NK-92 treated with Interleukin-12 subunit alpha and Interleukin-12 subunit beta, amount 100 ng/mL, for 24 hours (cell line): Measurements from ENCODE around the gene MYL4.
"Not testable (repeated sequence)": the region's sequence is repeated elsewhere in the genome, so short reads cannot be mapped to it uniquely, and the experiment has no call there.

Experiments
- DNase-seq: peaks from one replicate; lab custom pipeline; 2025; lab: John Stamatoyannopoulos, UW

MYL4 gene

DNA sequence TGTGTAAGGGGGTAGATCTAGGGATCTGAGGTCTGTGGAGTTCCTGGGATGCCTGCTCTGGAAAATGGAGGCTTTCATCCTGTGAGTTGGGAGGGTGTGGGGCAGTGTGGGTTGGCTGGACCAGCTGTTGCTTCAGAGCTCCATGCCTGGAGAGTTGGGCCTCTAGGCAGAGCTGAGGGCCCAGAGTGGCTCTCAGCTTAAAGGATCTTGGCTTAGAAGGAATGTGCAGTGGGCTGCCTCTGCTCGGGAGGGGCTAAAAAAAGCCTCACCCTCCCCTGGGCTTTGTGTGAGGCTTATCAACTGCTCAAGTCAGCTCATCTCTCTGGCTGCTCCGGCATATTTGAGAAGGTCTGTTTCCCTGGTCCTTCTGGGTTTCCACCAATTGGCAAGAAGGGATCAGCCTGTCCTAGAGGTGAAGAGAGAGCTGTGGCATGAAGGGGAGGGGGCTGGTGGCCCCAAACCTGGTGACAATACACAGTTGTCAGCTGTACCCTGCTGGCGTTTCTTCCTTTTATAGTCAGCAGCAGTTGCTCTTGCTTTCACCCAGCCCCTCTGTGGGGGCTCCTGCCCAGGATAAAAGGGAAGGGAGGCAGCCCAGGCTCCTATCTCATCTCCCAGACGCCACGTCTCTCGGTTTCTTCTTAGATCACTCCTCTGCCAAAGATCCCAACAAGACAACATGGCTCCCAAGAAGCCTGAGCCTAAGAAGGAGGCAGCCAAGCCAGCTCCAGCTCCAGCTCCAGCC is at the start of gene MYL4:
Gene MYL4, plus strand, starts transcription at position 605 of the 745 bp plus-strand sequence. Its CDS starts 75 bp downstream, at position 680.
- DNase-seq, result no peak

DNA sequence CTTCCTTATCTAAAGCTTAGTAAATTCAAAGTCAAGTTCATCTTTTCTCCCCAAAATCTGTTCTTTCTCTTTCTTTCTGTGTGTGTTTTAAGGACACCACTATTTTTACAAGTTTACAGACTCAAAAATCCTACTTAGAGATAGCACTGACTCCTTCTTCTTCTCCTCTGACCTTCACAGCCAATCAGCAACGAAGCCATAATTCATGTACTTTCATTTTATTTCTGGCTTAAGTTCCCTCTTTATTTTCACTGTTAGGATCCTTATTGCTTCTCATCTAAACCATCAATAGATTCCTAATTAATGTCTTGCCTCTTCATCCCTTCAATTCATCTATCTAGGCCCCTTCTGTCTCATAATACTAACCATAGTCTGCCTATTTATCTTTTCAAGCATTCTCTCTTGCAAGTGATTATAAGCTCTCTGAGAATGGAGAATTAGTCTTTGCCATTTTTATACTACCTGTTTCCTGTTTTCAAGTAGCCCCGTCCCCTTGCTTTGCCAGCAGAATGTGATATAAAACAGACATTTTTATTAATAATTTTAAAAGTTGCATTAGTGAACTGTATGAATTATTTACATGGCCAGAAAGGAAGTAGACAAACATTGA is 47.0 kb upstream of the MYL4 start:
- no peak for DNase-seq

DNA sequence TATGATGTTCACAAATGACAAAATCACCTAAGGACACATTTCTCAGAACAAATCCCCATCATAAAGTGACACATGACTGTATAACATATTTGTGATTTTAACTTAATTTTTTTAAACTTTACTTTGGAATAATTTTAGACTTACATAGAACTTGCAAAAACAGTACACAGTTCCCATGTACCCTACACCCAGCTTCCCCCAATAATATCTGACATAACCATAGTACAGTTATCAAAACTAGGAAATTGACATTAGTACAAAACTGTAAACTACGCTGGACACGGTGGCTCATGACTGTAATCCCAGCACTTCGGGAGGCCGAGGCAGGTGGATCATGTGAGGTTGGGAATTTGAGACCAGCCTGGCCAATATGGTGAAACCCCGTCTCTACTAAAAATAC is 44.9 kb upstream of the MYL4 start:
- no peak for DNase-seq

DNA sequence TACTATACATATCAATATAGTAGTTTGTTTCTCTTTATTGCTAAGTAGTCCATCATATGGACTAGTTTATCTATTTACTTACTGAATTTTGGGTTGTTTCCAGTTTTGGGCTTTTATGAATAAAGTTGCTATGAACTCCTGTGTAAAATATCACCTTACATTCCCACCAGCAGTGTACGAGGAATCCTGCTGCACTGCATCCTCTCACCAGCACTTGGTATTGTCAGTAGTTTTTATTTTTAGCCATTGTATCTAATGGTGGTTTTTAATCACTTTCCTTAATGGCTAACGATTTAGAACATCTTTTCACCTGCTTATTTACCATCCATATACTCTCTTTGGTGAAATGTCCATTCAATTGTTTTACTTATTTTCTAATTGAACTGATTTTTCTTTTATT is 44.0 kb upstream of the MYL4 start:
- DNase-seq, result no peak

DNA sequence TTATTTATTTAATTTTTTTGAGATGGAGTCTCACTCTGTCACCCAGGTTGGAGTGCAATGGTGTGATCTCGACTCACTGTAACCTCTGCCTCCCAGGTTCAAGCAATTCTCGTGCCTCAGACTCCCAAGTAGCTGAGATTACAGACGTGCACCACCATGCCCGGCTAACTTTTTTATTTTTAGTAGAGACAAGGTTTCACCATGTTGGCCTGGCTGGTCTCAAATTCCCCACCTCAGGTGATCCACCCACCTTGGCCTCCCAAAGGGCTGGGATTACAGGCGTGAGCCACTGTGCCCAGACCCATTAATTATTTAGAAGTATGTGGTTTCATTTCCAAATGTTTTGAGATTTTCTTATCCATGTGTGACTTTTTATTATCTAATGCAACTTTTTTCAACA is 42.3 kb upstream of the MYL4 start:
- not testable (repeated sequence) for DNase-seq

DNA sequence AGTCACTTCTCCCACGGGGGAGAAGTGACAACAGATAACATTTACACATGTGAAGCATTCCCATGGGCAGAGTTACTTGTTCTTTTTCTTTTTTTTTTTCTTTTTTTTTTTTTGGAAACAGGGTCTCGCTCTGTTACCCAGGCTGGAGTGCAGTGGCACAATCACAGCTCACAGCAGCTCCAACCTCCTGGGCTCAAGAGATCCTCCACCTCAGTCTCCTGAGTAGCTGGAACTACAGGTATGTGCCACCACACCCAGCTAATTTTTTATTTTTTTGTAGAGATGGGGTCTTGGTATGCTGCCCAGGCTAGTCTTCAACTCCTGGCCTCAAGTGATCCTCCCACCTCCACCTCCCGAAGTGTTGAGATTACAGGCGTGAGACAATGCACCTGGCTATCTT is 40.3 kb upstream of the MYL4 start:
- DNase-seq, result not testable (repeated sequence)

DNA sequence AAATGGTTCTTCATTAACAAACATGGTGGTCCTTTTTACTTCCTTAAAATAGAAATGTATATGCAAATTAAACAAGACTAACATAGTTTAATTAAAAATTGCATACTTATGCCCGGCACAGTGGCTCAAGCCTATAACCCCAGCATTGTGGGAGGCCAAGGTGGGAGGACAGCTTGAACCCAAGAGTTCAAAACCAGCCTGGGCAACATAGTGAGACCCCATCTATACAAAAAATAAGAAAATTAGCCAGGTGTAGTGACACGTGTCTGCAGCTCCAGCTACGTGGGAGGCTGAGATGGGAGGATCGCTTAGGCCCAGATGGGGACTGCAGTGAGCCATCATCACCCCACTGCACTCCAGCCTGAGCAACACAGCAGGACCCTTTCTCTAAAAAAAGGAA is 38.4 kb upstream of the MYL4 start:
- DNase-seq, result no peak

DNA sequence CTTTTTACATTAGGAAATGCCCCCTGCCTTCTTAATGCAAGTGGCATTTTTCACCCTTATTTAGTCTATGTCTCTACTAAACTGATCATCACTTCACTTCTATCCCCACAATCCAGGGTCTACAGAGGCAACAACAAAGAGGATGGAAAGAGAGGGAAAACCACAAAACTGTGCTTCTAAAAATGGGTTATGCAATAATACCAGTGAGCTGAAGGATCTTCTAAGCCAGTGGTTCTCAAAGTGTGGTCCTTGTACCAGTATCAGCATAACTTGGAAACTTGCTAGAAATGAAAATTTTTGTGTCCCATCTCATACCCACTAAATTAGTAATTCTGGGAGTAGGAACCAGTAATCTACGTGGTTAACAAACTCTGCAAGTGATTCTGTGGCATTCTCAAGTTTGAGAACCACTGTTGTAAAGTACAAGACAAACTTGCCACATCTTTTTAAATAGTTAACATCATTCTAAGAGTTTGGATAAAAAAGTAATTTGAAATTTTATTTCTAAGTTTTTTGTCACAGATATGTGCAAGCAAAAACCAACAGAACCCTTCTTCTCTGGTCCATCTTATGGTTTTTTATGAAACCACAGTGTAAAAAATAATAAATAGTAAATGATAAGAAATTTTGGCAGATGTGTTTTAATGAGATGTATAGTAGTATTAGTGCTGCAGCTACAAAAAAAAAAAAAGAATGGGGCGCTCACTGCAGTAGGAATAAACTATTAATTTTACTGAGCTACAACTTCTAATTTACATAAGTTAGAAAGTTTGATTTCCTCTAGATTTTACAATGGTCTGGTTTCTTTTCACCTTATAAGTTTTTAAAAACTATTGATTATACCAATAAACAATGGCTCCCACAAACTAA is 36.2 kb upstream of the MYL4 start:
- DNase-seq, result no peak

DNA sequence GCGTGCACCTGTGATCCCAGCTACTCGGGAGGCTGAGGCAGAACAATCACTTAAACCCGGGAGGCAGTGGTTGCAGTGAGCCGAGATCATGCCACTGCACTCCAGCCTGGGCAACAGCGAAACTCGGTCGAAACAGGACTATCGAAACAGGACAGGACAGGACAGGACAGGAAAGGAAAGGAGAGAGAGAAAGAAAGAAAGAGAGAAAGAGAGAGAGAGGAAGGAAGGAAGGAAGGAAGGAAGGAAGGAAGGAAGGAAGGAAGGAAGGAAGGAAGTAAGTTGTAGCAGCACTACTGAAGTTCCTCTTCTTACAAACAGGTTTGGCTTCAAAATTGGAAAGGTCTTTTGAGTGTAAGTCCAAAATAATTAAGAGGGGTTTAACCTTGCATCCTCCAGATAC is 34.3 kb upstream of the MYL4 start:
- DNase-seq, result not testable (repeated sequence)

DNA sequence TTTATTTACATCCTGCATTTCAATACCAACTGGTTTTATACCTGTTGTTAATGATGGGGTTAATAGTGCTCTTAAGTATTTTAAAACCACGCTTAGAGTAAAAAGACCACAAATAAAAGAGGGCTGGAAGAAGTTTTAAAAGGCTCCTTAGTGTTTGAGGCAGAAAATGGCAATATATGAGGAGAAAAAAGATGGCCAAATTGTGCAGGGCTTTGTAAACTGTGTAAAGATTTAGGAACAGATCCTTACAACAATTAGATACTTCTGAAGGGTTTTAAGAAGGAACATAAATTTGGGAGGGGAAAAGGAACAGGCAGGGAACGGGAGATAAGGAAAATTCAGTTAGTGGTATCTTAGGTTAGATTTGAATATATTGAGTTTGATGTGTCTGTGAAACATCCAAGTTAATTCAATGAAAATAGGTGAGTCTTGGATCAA is 32.7 kb upstream of the MYL4 start:
- no peak for DNase-seq

DNA sequence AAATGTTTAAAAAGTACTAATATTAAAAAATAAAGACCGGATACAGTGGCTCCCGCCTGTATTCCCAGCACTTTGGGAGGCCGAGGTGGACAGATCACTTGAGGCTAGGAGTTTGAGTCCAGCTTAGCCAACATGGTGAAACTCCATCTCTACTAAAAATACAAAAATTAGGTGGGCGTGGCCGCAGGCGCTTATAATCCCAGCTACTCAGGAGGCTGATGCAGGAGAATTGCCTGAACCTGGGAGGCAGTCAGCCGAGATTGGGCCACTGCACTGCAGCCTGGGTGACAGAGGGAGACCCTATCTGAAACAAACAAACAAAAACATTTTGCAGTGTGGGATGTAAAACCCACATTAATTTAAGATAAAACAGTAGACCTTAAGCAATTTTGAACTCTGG is 31.9 kb upstream of the MYL4 start:
- no peak for DNase-seq

DNA sequence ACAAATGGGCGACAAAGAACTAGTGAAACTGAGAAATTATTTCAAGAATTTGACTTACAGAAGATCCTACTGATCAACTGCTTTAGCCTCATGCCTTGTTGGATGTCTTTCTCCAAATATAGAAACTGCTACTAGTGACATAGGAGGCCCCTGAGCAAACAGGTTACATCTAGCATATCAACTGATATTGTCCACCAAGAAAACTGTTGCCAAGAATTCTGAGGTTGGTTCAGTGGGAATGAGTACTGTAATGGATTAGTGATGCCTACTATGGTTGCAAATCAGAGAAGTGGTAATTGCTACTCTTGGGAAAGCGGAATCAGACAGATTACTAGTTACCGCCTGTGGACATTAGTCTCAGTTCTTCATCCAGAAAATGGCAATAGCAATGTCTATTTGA is 30.0 kb upstream of the MYL4 start:
- no peak for DNase-seq

DNA sequence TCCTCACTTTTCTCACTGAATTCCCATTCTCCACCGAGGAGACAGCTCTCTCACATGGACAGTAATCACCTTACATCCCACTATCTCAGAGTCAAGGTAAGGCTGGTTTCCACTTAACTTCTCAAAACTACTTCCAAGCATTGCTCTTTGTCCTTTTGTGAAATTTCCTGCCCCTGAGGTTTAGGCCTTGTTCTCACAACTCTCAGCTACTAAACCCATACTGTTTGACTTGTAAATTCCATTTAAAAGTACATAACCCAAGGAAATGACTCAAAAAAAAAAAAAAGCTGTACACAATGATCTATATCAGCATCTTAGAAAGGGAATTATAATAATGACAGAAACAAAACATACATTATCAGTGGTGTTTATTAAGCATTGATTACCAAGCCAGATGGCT is 28.8 kb upstream of the MYL4 start:
- DNase-seq, result no peak

DNA sequence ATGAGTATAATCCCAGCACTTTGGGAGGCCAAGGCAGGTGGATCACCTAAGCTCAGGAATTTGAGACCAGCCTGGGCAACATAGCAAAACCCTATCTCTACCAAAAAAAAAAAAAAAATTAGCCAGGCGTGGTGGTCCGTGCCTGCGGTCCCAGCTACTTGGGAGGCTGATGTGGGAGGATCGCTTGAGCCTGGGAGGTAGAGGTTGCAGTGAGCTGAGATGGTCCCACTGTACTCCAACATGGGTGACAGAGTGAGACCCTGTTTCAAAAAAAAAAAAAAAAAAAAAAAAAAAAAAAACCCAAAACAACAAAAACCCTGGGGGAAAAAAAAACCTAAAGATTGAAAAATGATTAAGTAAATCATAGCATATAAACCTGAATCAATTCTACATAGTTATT is 28.2 kb upstream of the MYL4 start:
- DNase-seq, result not testable (repeated sequence)

DNA sequence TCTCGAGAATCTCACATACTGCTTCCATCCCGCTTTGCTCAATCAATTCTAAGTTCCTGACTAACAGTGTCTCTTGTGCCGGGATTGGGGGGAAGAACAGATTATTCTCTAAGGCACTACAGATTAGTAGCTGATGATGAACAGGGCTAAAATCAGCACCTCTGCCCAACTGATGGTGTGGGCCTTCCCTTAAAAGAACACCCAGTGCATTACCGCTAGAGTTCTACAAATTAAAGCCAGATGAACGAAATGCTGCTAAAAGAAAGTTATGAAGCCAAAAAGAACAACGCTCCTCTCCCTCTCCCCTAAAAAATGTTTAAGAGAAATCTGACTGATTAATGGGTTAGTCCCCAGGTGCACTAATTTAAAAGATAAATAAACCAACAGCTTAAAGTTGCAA is 24.5 kb upstream of the MYL4 start:
- no peak for DNase-seq

DNA sequence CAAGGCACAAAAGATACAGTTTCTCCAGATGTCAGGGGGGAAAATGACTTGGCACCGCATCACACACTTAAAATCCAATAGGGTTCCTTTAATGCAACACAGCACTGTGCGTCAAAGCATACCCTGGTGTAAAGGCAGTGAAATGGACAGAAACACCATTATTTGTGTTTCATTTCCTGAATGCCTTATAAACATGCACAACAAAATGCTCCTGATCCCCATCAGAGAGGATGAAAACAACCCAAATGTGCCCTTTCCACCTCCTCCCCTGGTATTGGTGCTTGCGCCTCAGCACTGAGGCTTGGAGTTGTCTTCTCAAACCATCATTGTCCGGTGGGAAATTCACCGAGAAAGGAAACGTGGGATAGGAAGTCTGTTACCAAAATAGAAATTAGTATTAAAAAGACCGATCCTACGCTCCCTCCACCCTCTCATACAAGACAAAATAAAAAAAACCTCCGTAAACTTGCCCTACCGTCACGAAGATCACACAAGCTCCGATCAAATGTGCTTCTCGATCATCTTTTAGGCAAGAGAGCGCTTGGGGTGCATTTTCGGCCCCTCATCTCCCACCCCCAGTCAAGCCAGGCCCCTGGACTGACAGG is 20.8 kb upstream of the MYL4 start:
- DNase-seq, result no peak

DNA sequence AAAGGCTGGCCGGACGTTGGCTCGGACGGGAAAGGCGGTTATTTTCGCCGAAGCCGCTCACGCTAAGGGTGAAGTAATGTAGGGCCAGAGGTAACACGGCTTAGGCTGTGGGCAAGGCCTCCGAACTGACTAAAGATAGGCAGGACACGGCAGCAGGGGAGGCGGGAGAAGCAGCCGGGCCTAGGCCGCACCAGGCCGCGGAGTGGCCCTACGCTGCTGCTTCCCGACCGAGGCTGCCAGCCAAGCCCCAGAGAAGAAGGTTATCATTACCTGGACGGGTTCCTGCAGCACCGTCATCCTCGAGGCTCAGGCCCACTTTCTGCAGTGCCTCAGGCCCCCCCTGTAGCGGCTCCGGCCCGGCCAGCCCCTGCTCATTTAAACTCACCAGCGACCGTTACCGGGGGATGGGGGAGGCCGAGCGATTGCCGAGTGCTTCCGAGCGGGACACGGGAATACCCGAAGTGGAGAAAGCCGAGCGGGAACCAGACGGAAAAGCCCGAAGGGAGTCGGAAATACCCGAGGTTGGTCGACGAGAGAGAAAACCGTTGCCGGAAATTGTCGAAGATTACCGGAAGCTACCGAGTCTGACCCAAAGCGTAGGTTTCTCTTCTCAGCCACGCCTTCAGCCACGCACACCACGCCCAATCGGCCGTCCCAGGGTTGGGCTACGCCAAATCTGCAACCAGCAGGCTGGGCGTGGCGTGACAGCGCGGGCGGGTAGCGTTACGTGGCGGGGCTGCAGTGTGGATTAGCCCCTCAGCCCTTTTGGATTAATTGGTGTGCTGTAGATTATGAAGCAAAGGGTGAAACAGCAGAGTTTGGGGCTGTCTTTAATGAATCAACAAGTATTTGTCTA is 20.0 kb upstream of the MYL4 start, which contains the start of gene CDC27:
Gene CDC27, minus strand, starts transcription at position 420 of the 856 bp plus-strand sequence. Its CDS starts 123 bp downstream, at position 297.
- DNase-seq, result peak; percentile 98

DNA sequence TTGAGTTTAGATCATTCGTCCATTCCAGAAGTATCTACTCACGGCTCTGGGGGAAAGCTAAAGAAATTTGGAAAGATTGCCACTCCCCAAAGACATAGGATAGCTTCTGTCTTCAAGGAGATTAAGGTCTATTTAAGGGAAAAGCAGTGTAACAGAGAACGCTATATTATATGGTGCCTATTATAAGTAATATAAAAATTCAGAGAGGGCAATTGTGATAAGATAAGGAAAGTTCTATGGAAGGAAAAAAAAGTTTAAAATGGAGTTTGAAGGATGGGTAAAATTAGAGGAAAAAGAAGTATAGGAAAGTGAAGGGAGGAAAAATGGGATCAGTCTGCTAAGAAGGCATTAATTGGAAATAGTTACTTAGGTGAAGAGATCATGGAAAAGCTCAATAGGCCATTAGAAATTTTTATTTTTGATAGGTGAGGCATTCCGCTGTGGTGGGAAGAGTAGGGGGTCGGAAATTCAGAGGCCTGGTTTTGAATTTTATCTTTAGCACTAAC is 19.4 kb upstream of the MYL4 start:
- DNase-seq, result no peak

DNA sequence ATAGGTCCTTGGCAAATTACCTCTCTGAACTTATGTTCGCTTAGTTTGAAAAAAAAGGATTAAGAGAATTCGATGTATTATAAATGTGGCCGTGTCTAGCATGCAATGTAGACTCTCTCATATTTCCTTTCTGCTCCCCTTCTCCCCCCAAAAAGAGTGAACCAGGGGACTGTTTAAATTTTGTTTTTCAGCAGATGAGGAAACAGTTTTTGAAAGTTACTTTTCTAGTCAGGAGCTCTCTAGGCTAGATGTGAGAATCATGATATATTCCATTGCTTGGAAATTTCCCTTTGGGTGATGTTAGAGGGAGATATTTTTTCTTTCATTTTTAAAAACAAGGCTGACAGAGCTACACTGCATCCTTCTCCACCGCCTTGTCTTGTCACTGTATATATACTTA is 18.9 kb upstream of the MYL4 start:
- DNase-seq, result no peak

DNA sequence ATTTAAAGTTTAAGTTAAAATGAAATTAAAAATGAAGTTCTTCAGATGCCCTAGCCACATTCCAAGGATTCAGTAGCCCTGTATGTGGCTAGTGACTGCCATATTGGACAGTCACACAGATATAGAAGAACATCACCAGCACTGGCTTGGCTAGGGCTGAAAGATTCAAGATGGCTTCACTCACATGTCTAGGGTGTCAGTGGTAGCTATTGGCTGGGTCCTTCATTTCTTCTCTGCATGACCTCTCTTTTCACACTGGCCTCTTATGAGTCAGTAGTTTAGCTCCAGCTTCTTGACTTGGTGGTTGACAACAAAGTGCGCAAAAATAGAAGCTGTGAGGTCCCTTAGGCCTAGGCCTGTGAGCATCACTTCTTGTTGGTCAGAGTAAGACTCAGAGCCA is 18.4 kb upstream of the MYL4 start:
- DNase-seq, result no peak

DNA sequence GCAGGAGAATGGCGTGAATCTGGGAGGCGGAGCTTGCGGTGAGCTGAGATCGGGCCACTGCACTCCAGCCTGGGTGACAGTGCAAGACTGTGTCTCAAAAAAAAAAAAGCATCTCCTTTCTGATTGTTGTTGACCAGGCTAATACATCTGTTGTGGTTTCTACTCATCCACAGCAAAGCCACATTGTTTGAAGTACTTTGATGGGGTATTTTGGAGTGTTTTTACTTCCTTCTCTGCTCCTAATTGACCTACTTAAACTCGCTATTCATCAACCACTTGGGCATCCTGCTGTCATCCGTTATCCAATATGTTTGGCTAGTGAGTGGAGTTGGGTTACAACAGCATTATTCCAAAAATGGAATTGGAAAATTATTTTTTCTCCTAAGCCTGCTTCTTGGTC is 16.6 kb upstream of the MYL4 start:
- DNase-seq, result no peak
